22Rv1 (cell line): ENCODE data around the gene SLMAP.

Experiments
- ZFX ChIP-seq: fragments of 450-650 bp; IDR thresholded peaks from 2 replicates; pipeline ENCODE4 v1.6.1; 2017; ENCODE audit warnings: antibody characterized with exemption, borderline replicate concordance
- TF ChIP-seq, protein P1 (sequence below): fragments of 450-650 bp; IDR thresholded peaks from 2 replicates; pipeline ENCODE4 v1.5.1; 2017; ENCODE audit warnings: mild to moderate bottlenecking

DNA sequence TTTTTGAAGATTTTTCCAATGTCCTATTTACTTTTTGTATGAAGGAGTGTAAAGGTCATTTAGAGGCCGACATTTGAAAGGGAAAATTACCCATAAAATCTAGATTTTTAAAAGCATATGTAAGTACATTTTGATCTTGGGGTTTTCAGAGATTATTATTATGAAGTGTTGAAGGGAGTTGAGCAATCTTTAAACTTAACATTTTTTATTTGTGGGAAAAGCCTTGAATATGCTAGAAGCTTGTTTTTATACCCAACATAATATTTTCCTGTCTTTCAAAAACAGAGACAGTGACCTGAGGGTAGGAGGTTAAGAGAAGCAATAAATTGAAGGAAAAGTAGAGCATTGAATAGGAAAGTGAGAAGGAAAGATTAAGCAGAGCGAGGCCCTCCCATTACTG, 85.7 kb downstream of the SLMAP start:
- TF ChIP-seq, protein P1, sequence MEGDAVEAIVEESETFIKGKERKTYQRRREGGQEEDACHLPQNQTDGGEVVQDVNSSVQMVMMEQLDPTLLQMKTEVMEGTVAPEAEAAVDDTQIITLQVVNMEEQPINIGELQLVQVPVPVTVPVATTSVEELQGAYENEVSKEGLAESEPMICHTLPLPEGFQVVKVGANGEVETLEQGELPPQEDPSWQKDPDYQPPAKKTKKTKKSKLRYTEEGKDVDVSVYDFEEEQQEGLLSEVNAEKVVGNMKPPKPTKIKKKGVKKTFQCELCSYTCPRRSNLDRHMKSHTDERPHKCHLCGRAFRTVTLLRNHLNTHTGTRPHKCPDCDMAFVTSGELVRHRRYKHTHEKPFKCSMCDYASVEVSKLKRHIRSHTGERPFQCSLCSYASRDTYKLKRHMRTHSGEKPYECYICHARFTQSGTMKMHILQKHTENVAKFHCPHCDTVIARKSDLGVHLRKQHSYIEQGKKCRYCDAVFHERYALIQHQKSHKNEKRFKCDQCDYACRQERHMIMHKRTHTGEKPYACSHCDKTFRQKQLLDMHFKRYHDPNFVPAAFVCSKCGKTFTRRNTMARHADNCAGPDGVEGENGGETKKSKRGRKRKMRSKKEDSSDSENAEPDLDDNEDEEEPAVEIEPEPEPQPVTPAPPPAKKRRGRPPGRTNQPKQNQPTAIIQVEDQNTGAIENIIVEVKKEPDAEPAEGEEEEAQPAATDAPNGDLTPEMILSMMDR = no peak
- TF ChIP-seq ZFX = no peak
